Right lobe of liver (tissue), 4 donors: ENCODE measurements around the gene NLGN1.

Experiments
- CTCF ChIP-seq, 4 donors: fragments of 200-600 bp in 3 of 4; fragments of 450-650 bp in 1 of 4; IDR thresholded peaks; one replicate each; pipeline versions ENCODE4 v1.5.1 to v1.8.0; 2016 to 2022; ENCODE audit warnings: antibody characterized with exemption in 4 of 4, mild to moderate bottlenecking in 2 of 4
- POLR2A ChIP-seq: fragments of 450-650 bp; IDR thresholded peaks from one replicate; pipeline ENCODE4 v1.6.1; 2017; ENCODE audit warnings: antibody characterized with exemption, mild to moderate bottlenecking
- donor health status: DM: no; HTN: no; CAD: no.
- donor health status: DM: no; HTN: no; CAD: no.
- donor health status: DM: no; HTN: yes; CAD: no.

- no peak for TF ChIP-seq CTCF (IDR thresholded peaks at IDR 0.05)
- no peak for TF ChIP-seq POLR2A
These were observed 348.6 kb downstream of the NLGN1 start for GRCh38 chr3:173745952-173746682.
